OCI-LY1 (cell line): Measurements from ENCODE around the gene SUMO1.

Source experiments
- H2AFZ ChIP-seq: fragments of 200-600 bp; sonication (generic), shearing (Covaris generic); 2 replicates; pipeline ENCODE4 v1.6.0; 2014; ENCODE audit warnings: antibody characterized with exemption, mild to moderate bottlenecking, low read length
- H3F3A ChIP-seq: fragments of 200-600 bp; sonication (generic), shearing (Covaris generic); 2 replicates; pipeline ENCODE4 v1.6.0; 2014; ENCODE audit warnings: mild to moderate bottlenecking, antibody characterized with exemption, low read length, moderate library complexity; ENCODE audit not compliant: insufficient read depth
- H3K27ac ChIP-seq: fragments of 200-600 bp; sonication (generic); 2 replicates; pipeline ENCODE4 v1.5.1; 2014; ENCODE audit warnings: low read length, mixed run types, mild to moderate bottlenecking, low read depth; ENCODE audit not compliant: poor library complexity, severe bottlenecking
- H3K27me3 ChIP-seq: fragments of 200-600 bp; sonication (generic); 2 replicates; pipeline ENCODE4 v1.6.0; 2014; ENCODE audit warnings: antibody characterized with exemption, mild to moderate bottlenecking, low read length, moderate library complexity; ENCODE audit not compliant: insufficient read depth
- H3K36me3 ChIP-seq: fragments of 200-600 bp; sonication (generic); 2 replicates; pipeline ENCODE4 v1.6.1; 2014; ENCODE audit warnings: mild to moderate bottlenecking, antibody characterized with exemption, low read length, moderate library complexity, mixed read lengths; ENCODE audit not compliant: insufficient read depth
- H3K4me1 ChIP-seq: fragments of 200-600 bp; sonication (generic); 2 replicates; pipeline ENCODE4 v1.5.1; 2014; ENCODE audit warnings: mild to moderate bottlenecking, low read length, moderate library complexity; ENCODE audit not compliant: insufficient read depth, severe bottlenecking
- H3K4me2 ChIP-seq: fragments of 200-600 bp; sonication (generic), shearing (Covaris generic); 2 replicates; pipeline ENCODE4 v1.6.1; 2014; ENCODE audit warnings: low read length
- H3K4me3 ChIP-seq: fragments of 200-600 bp; sonication (generic); 2 replicates; pipeline ENCODE4 v1.5.1; 2014; ENCODE audit warnings: low read length, low read depth, mild to moderate bottlenecking, mixed read lengths; ENCODE audit not compliant: poor library complexity, severe bottlenecking
- H3K79me2 ChIP-seq: fragments of 200-600 bp; shearing (Covaris generic); 2 replicates; pipeline ENCODE4 v1.6.1; 2016; ENCODE audit warnings: mixed run types, low read length, mixed read lengths; ENCODE audit not compliant: insufficient read depth
- H3K9ac ChIP-seq: fragments of 200-600 bp; sonication (generic), shearing (Covaris generic); 2 replicates; pipeline ENCODE4 v1.6.1; 2014; ENCODE audit warnings: mild to moderate bottlenecking, low read length, mixed read lengths
- H3K9me2 ChIP-seq: fragments of 200-600 bp; sonication (generic), shearing (Covaris generic); 2 replicates; pipeline ENCODE4 v1.6.1; 2014; ENCODE audit warnings: low read depth, mild to moderate bottlenecking, low read length, mixed read lengths
- H3K9me3 ChIP-seq: fragments of 200-600 bp; shearing (Covaris generic); 2 replicates; pipeline ENCODE4 v1.6.1; 2014; ENCODE audit warnings: low read length, mixed read lengths
- H4K20me1 ChIP-seq: fragments of 200-600 bp; sonication (generic), shearing (Covaris generic); 2 replicates; pipeline ENCODE4 v1.6.0; 2016; ENCODE audit warnings: mild to moderate bottlenecking, low read length; ENCODE audit not compliant: insufficient read depth
- CTCF ChIP-seq: fragments of 200-600 bp; sonication (generic), shearing (Covaris generic); IDR thresholded peaks from 2 replicates; pipeline ENCODE4 v1.5.1; 2017; ENCODE audit warnings: mild to moderate bottlenecking, antibody characterized with exemption, low read length, moderate library complexity, mixed read lengths
- EZH2 ChIP-seq: fragments of 200-600 bp; sonication (generic), shearing (Covaris generic); IDR thresholded peaks from 2 replicates; pipeline ENCODE4 v1.8.0; 2017; ENCODE audit warnings: borderline replicate concordance, mixed run types, mild to moderate bottlenecking, antibody characterized with exemption, low read length, moderate library complexity, mixed read lengths

The SUMO1 gene

GRCh38 chr2:202165208-202165607 is 73.2 kb downstream of the SUMO1 start:
- TF ChIP-seq CTCF (no peak), EZH2 (no peak)

GRCh38 chr2:202164411-202164810 is 74.0 kb downstream of the SUMO1 start:
- TF ChIP-seq EZH2, result no peak
- no peak for TF ChIP-seq CTCF
- H3K9ac ChIP-seq, result no peak overlapping the region
- no peaks in the 10 kb centered on the region for H3K27me3 ChIP-seq
- H3K36me3 ChIP-seq, result no peaks in the 10 kb centered on the region
- no peaks in the 10 kb centered on the region for H3K9me2 ChIP-seq
- H3K27ac ChIP-seq, result no peak overlapping the region
- no peaks in the 10 kb centered on the region for H3F3A ChIP-seq
- no peaks in the 10 kb centered on the region for H3K9me3 ChIP-seq
- no peak overlapping the region for H3K4me2 ChIP-seq
- no peaks in the 10 kb centered on the region for H3K4me1 ChIP-seq
- H3K4me3 ChIP-seq, result no peak overlapping the region
- H4K20me1 ChIP-seq, result no peaks in the 10 kb centered on the region
- no peaks in the 10 kb centered on the region for H3K79me2 ChIP-seq
- no peak overlapping the region for H2AFZ ChIP-seq

More at GRCh38 chr2:202165208-202165607, 73.2 kb downstream of the SUMO1 start:
- no peaks in the 10 kb centered on the region for H3K36me3 ChIP-seq
- no peaks in the 10 kb centered on the region for H3K79me2 ChIP-seq
- no peaks in the 10 kb centered on the region for H3F3A ChIP-seq
- no peaks in the 10 kb centered on the region for H3K4me1 ChIP-seq
- H4K20me1 ChIP-seq, result no peaks in the 10 kb centered on the region
- no peaks in the 10 kb centered on the region for H3K9me2 ChIP-seq
- no peak overlapping the region for H3K27ac ChIP-seq
- H3K9me3 ChIP-seq, result no peaks in the 10 kb centered on the region
- H2AFZ ChIP-seq, result no peak overlapping the region
- H3K9ac ChIP-seq, result no peak overlapping the region
- no peaks in the 10 kb centered on the region for H3K27me3 ChIP-seq
- no peak overlapping the region for H3K4me2 ChIP-seq
- no peak overlapping the region for H3K4me3 ChIP-seq

- Histone ChIP-seq H3K4me1 (no peaks in the 10 kb centered on the region), H3K9me2 (no peaks in the 10 kb centered on the region), H3K9me3 (no peaks in the 10 kb centered on the region), H3K36me3 (no peaks in the 10 kb centered on the region), H3K27me3 (0 out of 2 replicates have a peak, but pooled peaks cover under 1% of the 10 kb centered on the region), H3K9ac (no peak overlapping the region), H2AFZ (no peak overlapping the region), H3K4me3 (no peak overlapping the region), H4K20me1 (no peaks in the 10 kb centered on the region), H3F3A (no peaks in the 10 kb centered on the region), H3K27ac (no peak overlapping the region), H3K4me2 (no peak overlapping the region), H3K79me2 (no peaks in the 10 kb centered on the region)
- TF ChIP-seq CTCF (no peak), EZH2 (no peak)
Observed at GRCh38 chr2:202161151-202161835, 77.1 kb downstream of the SUMO1 start.
